ENCODE results near the gene POLR3A. TPM values are rescaled to one million over a fixed set of nuclear protein-coding genes. Genes with fewer than 3 reads are reported as not detected.

Gene POLR3A
- total RNA-seq, 1 donor from 2014 or later, result 14.7 TPM

- Histone ChIP-seq H3K4me3 (ENCODE audit: low read depth, low read length) (no peak overlapping the region), H3K36me3 (ENCODE audit: control insufficient read depth, insufficient read depth, low read length) (no peaks in the 10 kb centered on the region), H3K27me3 (ENCODE audit: control insufficient read depth, insufficient read depth, low read length) (no peaks in the 10 kb centered on the region)
- no peak for FAIRE-seq
- peak; percentile 22 for DNase-seq (ENCODE audit: low read depth)
- TF ChIP-seq CTCF (IDR thresholded peaks at IDR 0.05; ENCODE audit: insufficient read depth, low read length, severe bottlenecking), result no peak
Observed at GRCh38 chr10:78053211-78053868, 24.0 kb upstream of the POLR3A start.

GRCh38 chr10:78049851-78050250 lies 20.5 kb upstream of the POLR3A start:
- Histone ChIP-seq H3K36me3 (ENCODE audit: control insufficient read depth, insufficient read depth, low read length) (no peaks in the 10 kb centered on the region), H3K27me3 (ENCODE audit: control insufficient read depth, insufficient read depth, low read length) (no peaks in the 10 kb centered on the region), H3K4me3 (ENCODE audit: low read depth, low read length) (no peak overlapping the region)
- TF ChIP-seq CTCF (IDR thresholded peaks at IDR 0.05; ENCODE audit: insufficient read depth, low read length, severe bottlenecking), result no peak
- FAIRE-seq (no peak), DNase-seq (ENCODE audit: low read depth) (no peak)

GRCh38 chr10:78047314-78047891 lies 18.1 kb upstream of the POLR3A start:
- no peak overlapping the region for H3K4me3 ChIP-seq (ENCODE audit: low read depth, low read length)
- peak; percentile 90 for TF ChIP-seq CTCF (IDR thresholded peaks at IDR 0.05; ENCODE audit: insufficient read depth, low read length, severe bottlenecking)
- FAIRE-seq (no peak), DNase-seq (ENCODE audit: low read depth) (peak; percentile 75)
- H3K27me3 ChIP-seq (ENCODE audit: control insufficient read depth, insufficient read depth, low read length), result no peaks in the 10 kb centered on the region
- H3K36me3 ChIP-seq (ENCODE audit: control insufficient read depth, insufficient read depth, low read length), result no peaks in the 10 kb centered on the region

- FAIRE-seq, result no peak
- Histone ChIP-seq H3K27me3 (ENCODE audit: control insufficient read depth, insufficient read depth, low read length) (no peaks in the 10 kb centered on the region), H3K36me3 (ENCODE audit: control insufficient read depth, insufficient read depth, low read length) (no peaks in the 10 kb centered on the region), H3K4me3 (ENCODE audit: low read depth, low read length) (no peak overlapping the region)
- TF ChIP-seq CTCF (IDR thresholded peaks at IDR 0.05; ENCODE audit: insufficient read depth, low read length, severe bottlenecking), result no peak
- peak; percentile 35 for DNase-seq (ENCODE audit: low read depth)
Observed at GRCh38 chr10:78046711-78047269, 17.5 kb upstream of the POLR3A start.

GRCh38 chr10:78045856-78046255 lies 16.5 kb upstream of the POLR3A start:
- TF ChIP-seq CTCF (IDR thresholded peaks at IDR 0.05; ENCODE audit: insufficient read depth, low read length, severe bottlenecking), result no peak
- Histone ChIP-seq H3K4me3 (ENCODE audit: low read depth, low read length) (no peak overlapping the region), H3K27me3 (ENCODE audit: control insufficient read depth, insufficient read depth, low read length) (no peaks in the 10 kb centered on the region), H3K36me3 (ENCODE audit: control insufficient read depth, insufficient read depth, low read length) (peaks cover 4% of the 10 kb centered on the region)
- DNase-seq (ENCODE audit: low read depth) (no peak), FAIRE-seq (no peak)
